Activated CD8-positive, alpha-beta memory T cell treated with anti-CD3 and anti-CD28 coated beads, Interleukin-2, amount 50 U/mL, for 48 hours (primary cell): ENCODE data around the gene PTPN18.

Experiments used
- DNase-seq: peaks from one replicate; pipeline ENCODE4 v3.0.0-alpha.2; 2020

PTPN18 gene

GRCh38 chr2:130341562-130342019, 14.3 kb upstream of the PTPN18 start:
- DNase-seq, result no peak

GRCh38 chr2:130342020-130342532, 13.8 kb upstream of the PTPN18 start:
- peak; percentile 85 for DNase-seq

GRCh38 chr2:130342533-130343275, 13.2 kb upstream of the PTPN18 start, which contains the start of gene IMP4:
IMP4 (plus strand) TSS chr2:130342897; CDS start chr2:130342933, 36 bp downstream.
- DNase-seq, result peak; percentile 91

- no peak for DNase-seq
Measured at GRCh38 chr2:130344578-130344977, 11.3 kb upstream of the PTPN18 start.

GRCh38 chr2:130345091-130345490, 10.8 kb upstream of the PTPN18 start:
- no peak for DNase-seq

GRCh38 chr2:130345611-130346010, 10.2 kb upstream of the PTPN18 start:
- DNase-seq, result no peak

DNA sequence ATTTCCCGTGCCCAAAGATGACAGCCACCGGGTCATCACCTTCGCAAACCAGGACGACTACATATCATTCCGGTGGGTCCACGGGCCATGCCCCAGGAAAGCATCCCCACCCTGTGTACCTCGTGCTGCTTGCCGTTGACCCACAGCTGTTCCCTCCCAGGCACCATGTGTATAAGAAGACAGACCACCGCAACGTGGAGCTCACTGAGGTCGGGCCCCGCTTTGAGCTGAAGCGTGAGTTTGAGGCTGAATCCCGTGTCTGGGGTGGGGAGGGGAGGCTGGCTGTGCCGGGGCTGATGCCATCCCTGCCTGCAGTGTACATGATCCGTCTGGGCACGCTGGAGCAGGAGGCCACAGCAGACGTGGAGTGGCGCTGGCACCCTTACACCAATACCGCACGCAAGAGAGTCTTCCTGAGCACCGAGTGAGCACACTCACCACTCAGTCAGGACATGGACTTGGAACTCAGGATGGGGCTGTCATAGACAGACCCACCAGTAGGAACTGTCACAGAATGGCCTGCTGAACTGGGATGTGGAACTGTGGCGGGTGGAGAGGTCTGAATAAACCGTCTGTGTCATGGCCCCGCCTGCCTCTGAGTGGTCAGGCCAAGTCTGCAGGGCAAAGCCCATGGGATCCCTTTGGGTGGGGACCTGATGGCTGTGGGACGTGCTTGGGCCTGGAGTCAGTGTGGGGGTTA, 9.7 kb upstream of the PTPN18 start:
- DNase-seq, result no peak

- DNase-seq, result no peak
Measured at GRCh38 chr2:130346741-130347066, 9.2 kb upstream of the PTPN18 start.

DNA sequence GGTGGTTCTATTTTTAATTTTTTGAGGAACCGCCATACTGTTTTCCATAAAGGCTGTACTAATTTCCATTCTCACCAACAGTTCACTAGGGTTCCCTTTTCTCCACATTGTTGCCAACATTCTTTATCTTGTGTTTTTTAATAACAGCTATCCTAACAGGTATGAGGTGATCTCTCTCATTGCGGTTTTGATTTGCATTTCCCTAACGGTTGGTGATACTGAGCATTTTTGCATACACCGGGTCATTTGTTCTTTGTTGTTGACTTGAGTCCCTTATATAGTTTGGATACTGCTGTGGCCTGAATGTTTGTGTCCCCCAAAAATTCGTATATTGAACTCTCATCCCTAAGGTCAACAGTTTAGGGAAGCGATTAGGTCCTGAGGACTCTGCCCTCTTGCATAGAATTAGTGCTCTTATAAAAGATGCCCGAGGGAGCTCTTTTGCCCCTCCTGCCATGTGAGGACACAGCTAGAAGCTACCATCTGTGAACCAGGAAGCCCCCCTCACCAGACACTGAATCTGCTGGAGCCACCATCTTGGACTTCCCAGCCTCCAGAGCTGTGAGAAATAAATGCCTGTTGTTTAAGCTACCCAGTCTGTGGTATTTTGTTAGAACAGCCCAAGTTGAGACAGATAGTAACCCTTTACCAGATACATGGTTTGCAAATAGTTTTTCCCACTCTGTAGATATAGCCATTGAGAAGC, 8.5 kb upstream of the PTPN18 start:
- DNase-seq, result no peak

GRCh38 chr2:130349174-130349573, 6.7 kb upstream of the PTPN18 start:
- no peak for DNase-seq

GRCh38 chr2:130351711-130352110, 4.1 kb upstream of the PTPN18 start:
- DNase-seq, result no peak

DNA sequence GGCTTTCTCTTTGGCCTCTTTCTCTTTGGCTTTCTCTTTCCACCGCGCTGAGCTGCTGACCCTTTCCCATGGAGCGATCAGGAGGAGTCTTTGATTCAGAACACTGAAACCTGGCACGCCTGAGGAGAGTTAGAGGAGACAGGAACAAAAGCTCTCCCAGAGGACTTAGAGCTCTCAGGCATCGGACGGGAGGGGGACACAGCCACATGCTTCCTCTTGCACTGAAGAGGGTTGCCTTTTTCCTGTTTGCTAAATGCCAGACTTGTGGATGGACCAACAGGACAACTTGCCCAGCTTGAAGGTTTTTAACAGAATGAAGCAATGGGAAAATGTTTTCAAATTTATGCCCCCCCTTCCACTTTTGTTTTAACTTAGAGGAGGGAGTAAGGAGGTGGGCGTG, 3.6 kb upstream of the PTPN18 start:
- DNase-seq, result no peak

- DNase-seq, result no peak
Measured at GRCh38 chr2:130353291-130354138, 2.3 kb upstream of the PTPN18 start.

- DNase-seq, result no peak
Measured at GRCh38 chr2:130354139-130354428, 1.8 kb upstream of the PTPN18 start.

- DNase-seq, result no peak
Measured at GRCh38 chr2:130355172-130355577, 681 bp upstream of the PTPN18 start.

GRCh38 chr2:130357864-130358263, 2.0 kb downstream of the PTPN18 start:
- no peak for DNase-seq

DNA sequence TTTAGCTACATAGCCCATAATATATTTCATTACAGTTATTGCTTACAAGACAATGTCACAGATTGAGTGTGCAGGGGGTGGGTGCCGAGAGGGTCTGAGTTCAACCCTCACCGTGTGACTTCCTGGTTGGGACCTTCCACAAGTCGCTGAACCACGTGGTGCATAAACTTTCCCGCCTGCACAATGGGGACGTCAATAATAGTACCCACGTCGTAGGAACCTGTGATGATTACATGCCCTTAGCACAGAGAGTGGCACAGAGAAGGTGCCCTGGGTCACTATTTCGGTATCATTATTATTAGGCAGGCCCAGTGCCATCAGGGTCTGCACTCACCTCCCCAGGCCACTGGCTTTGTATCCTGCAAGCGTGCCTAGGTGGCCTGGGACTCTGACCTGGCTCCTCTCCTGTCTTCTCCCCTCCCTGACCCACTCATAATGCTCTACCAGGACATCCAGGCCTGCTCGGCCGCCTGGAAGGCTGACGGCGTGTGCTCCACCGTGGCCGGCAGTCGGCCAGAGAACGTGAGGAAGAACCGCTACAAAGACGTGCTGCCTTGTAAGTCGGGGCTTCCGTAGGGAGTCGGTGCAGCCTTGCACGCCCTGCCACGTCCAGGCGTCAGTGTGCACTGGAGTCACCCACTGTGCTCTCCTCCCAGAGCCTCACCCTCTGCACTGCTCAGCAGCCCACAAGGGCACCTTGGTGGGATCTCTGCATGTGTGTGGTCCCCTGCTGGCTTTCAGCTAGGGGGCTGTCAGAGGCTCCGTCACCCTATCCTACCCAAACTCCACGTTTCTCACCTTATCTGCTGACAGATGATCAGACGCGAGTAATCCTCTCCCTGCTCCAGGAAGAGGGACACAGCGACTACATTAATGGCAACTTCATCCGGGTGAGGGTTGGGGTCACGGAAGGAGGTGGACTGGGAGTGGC, 2.8 kb downstream of the PTPN18 start:
- no peak for DNase-seq

- no peak for DNase-seq
Measured at GRCh38 chr2:130359466-130359865, 3.6 kb downstream of the PTPN18 start.

GRCh38 chr2:130363479-130363878, 7.6 kb downstream of the PTPN18 start:
- no peak for DNase-seq

- no peak for DNase-seq
Measured at GRCh38 chr2:130365075-130365474, 9.2 kb downstream of the PTPN18 start.

DNA sequence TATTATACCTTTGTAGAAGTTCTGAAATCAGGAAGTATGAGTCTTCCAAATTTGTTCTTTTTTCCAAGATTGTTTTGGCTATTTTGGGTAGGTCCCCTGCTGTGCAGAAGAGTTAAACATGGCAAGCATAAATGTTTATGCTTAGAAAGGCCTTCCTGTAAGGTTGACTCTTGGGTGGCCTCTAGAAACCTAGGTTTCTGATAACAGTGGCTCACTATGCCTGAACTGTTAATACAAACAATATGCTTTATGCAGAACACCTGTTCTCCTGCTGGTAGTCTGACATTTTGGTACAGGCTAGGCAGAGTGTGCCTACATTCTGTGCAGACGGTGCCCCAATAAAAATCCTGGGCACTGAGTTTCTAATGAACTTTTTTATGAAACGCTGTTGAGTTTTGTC, 10.1 kb downstream of the PTPN18 start:
- DNase-seq, result no peak

- no peak for DNase-seq
Measured at GRCh38 chr2:130366720-130367119, 10.9 kb downstream of the PTPN18 start.
